CD4-positive, alpha-beta memory T cell (primary cell): ENCODE measurements around the gene HAPLN1. TPM values are rescaled to one million over a fixed set of nuclear protein-coding genes. Genes with fewer than 3 reads are reported as not detected.
"Not testable (repeated sequence)": the region's sequence is repeated elsewhere in the genome, so short reads cannot be mapped to it uniquely, and the experiment has no call there.

ENCODE experiments used
- CTCF ChIA-PET: fragments of 350-600 bp; sonication (Branson Sonifier 250); formaldehyde crosslinking; loops from one replicate; lab custom pipeline; 2021; ENCODE audit warnings: inconsistent platforms; ENCODE audit not compliant: partially characterized antibody; lab: Charles Lee
- POLR2A ChIA-PET: fragments of 350-600 bp; sonication (Branson Sonifier 250); formaldehyde crosslinking; loops from one replicate; lab custom pipeline; 2021; ENCODE audit not compliant: partially characterized antibody; lab: Charles Lee
- DNase-seq, 5 donors: peaks; one replicate each; pipeline versions ENCODE4 v3.0.0 to v3.0.0-alpha.2; 2020 to 2022; ENCODE audit warnings: mixed read lengths in 1 of 5
- H3K27ac ChIP-seq: one replicate; pipeline ENCODE4 v1.7.0; 2013; ENCODE audit warnings: low read depth, low read length
- H3K27me3 ChIP-seq: 2 replicates; pipeline ENCODE4 v1.7.0; 2013; ENCODE audit warnings: mild to moderate bottlenecking, low read length, moderate library complexity; ENCODE audit not compliant: insufficient read depth
- H3K36me3 ChIP-seq: 2 replicates; pipeline ENCODE4 v1.7.0; 2013; ENCODE audit warnings: mild to moderate bottlenecking, low read length, moderate library complexity; ENCODE audit not compliant: insufficient read depth
- H3K4me1 ChIP-seq: 2 replicates; pipeline ENCODE4 v1.7.0; 2013; ENCODE audit warnings: mild to moderate bottlenecking, low read length, moderate library complexity; ENCODE audit not compliant: insufficient read depth
- H3K4me3 ChIP-seq, 2 donors: one replicate each; pipeline ENCODE4 v1.7.0; 2013; ENCODE audit warnings: low read length in 2 of 2, mild to moderate bottlenecking in 1 of 2
- H3K9me3 ChIP-seq, 2 donors: one replicate each; pipeline ENCODE4 v1.7.0; 2013; ENCODE audit warnings: low read length in 2 of 2, control low read depth in 1 of 2; ENCODE audit not compliant: control insufficient read depth in 1 of 2
- H3K27ac Mint-ChIP-seq, 7 donors: one replicate each; pipeline ENCODE4 v1.8.0; 2020 to 2021; ENCODE audit warnings: mixed read lengths in 7 of 7, mild to moderate bottlenecking in 6 of 7, inconsistent platforms in 3 of 7, moderate library complexity in 3 of 7
- H3K27me3 Mint-ChIP-seq, 2 donors: one replicate each; pipeline ENCODE4 v1.8.0; 2020 to 2021; ENCODE audit warnings: mixed read lengths in 2 of 2
- H3K36me3 Mint-ChIP-seq, 2 donors: one replicate each; pipeline ENCODE4 v1.8.0; 2020 to 2021; ENCODE audit warnings: mixed read lengths in 2 of 2, inconsistent platforms in 1 of 2, mild to moderate bottlenecking in 1 of 2
- H3K4me1 Mint-ChIP-seq, 4 donors: one replicate each; pipeline ENCODE4 v1.8.0; 2020 to 2021; ENCODE audit warnings: mixed read lengths in 4 of 4, mild to moderate bottlenecking in 1 of 4
- H3K4me3 Mint-ChIP-seq, 8 donors: one replicate each; pipeline ENCODE4 v1.8.0; 2020 to 2021; ENCODE audit warnings: mixed read lengths in 8 of 8, mild to moderate bottlenecking in 7 of 8, moderate library complexity in 6 of 8, inconsistent platforms in 3 of 8
- H3K9me3 Mint-ChIP-seq, 8 donors: one replicate each; pipeline ENCODE4 v1.8.0; 2020 to 2021; ENCODE audit warnings: mixed read lengths in 8 of 8, mild to moderate bottlenecking in 5 of 8, inconsistent platforms in 3 of 8, moderate library complexity in 1 of 8
- intact Hi-C: fragments of 100-400 bp; cut with micrococcal nuclease; formaldehyde crosslinking; loops from one replicate; pipeline ENCODE4 v1.15.1; 2023
- polyA plus RNA-seq, 2 donors: library from polyadenylated mRNA; unstranded; fragments of 300-500 nt; fragmentation: Illumina TruSeq; gene quantifications; one replicate each; pipeline ENCODE4 v1.2.3, GENCODE V29; 2021
- total RNA-seq, 2 experiments: library from RNA; stranded (reverse); gene quantifications; one replicate each; pipeline ENCODE4 v1.2.3, GENCODE V29; 2021

HAPLN1 gene
- total and polyA plus RNA-seq, 4 experiments from 2014 or later, result not detected

GRCh38 chr5:83745816-83746215 lies 25.2 kb upstream of the HAPLN1 start:
- Mint-ChIP-seq H3K27me3 (peaks cover 0 to 2% of the 10 kb centered on the region in 2 donors), H3K36me3 (no peaks in the 10 kb centered on the region), H3K9me3 (peaks cover 0 to 20% (median 8%) of the 10 kb centered on the region in 8 donors), H3K4me3 (no peak overlapping the region), H3K27ac (no peak overlapping the region), H3K4me1 (no peaks in the 10 kb centered on the region)
- POLR2A ChIA-PET, result no interaction called here
- no peaks in the 10 kb centered on the region for H3K9me3 ChIP-seq
- no peak overlapping the region for H3K27ac ChIP-seq
- no peaks in the 10 kb centered on the region for H3K36me3 ChIP-seq
- H3K4me1 ChIP-seq, result no peaks in the 10 kb centered on the region
- CTCF ChIA-PET, result no interaction called here
- no peak for DNase-seq
- H3K27me3 ChIP-seq, result no peaks in the 10 kb centered on the region
- no peak overlapping the region for H3K4me3 ChIP-seq
- intact Hi-C loops, result no loop called here

DNA sequence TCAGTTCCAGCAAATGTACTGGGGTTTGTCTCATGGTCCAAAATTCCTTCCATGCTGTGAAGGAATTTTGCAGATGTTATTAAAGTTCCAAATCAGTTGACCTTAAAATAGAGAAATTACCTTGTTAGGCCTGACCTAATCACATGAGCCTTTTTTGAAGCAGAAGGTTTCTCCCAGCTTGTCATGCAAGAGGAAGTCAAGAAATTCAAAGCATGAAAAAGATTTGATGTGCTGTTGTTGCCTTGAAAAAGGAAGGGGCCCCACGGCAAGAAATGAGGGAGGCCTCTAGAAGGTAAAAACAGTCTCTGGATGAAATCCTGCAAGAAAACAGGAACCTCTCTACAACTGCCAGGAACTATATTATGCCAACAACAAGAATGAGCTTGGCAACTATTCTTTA lies 24.2 kb upstream of the HAPLN1 start:
- no peaks in the 10 kb centered on the region for H3K27me3 ChIP-seq
- CTCF ChIA-PET, result interaction anchor here (0.6 to 0.9 kb wide), 2 partner anchors 14 to 34 kb away, joined by 3 read pairs; no protein-coding TSS in a partner anchor
- H3K4me3 ChIP-seq, result no peak overlapping the region
- Mint-ChIP-seq H3K4me1 (no peaks in the 10 kb centered on the region), H3K4me3 (no peak overlapping the region), H3K27ac (no peak overlapping the region), H3K9me3 (peaks cover 0 to 13% (median 7%) of the 10 kb centered on the region in 8 donors), H3K27me3 (peaks cover 0 to 2% of the 10 kb centered on the region in 2 donors), H3K36me3 (no peaks in the 10 kb centered on the region)
- no peak for DNase-seq
- H3K4me1 ChIP-seq, result no peaks in the 10 kb centered on the region
- POLR2A ChIA-PET, result no interaction called here
- H3K36me3 ChIP-seq, result no peaks in the 10 kb centered on the region
- H3K9me3 ChIP-seq, result no peaks in the 10 kb centered on the region
- intact Hi-C loops, result no loop called here
- no peak overlapping the region for H3K27ac ChIP-seq

DNA sequence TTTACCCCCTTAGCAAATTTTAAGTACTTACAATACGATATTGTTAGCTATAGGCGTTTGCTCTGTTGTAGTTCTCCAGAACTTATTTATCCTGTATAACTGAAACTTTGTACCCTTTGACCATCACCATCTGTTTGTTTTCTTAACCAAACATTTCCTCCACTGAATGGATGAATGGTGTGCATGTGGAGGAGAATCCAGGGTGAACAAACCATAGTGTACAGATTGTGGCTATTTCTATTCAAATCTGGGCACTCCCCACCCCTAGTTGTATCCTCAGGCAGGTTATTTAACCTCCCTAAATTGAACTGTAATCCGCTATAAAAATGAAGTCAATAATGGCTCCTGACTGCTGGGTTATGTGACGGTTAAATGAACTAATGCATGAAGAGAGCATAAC lies 21.4 kb upstream of the HAPLN1 start:
- Mint-ChIP-seq H3K36me3 (no peaks in the 10 kb centered on the region), H3K27me3 (peaks cover 0 to 2% of the 10 kb centered on the region in 2 donors), H3K27ac (no peak overlapping the region), H3K4me1 (no peaks in the 10 kb centered on the region), H3K9me3 (peaks cover 0 to 3% (median 0%) of the 10 kb centered on the region in 8 donors), H3K4me3 (no peak overlapping the region)
- H3K9me3 ChIP-seq, result no peaks in the 10 kb centered on the region
- H3K4me3 ChIP-seq, result no peak overlapping the region
- ChIA-PET CTCF (interaction anchor here (0.8 kb wide), 1 partner anchor 10 kb away, joined by 3 read pairs; no protein-coding TSS in a partner anchor), POLR2A (no interaction called here)
- H3K4me1 ChIP-seq, result no peaks in the 10 kb centered on the region
- H3K27me3 ChIP-seq, result no peaks in the 10 kb centered on the region
- intact Hi-C loops, result no loop called here
- H3K27ac ChIP-seq, result no peak overlapping the region
- no peak for DNase-seq
- H3K36me3 ChIP-seq, result no peaks in the 10 kb centered on the region

DNA sequence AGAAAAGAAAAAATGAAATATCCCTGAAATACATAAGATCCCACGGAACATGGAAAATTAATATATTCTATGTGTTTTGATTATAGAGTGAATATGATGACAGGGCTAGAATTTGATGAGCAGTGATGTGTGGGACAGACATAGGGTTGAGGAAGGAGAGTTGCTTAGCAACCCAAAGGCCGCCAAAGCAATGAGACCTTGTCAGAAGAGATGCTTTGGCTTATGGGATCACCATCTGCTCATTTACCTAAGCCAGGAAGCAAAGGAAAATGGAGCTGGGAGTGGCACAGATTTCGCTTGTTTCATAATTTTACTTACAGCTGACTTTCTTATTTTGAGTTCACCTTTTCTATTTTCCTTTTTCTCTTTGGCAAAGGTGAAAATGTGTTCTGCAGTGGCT lies 20.9 kb upstream of the HAPLN1 start:
- POLR2A ChIA-PET, result no interaction called here
- Mint-ChIP-seq H3K36me3 (no peaks in the 10 kb centered on the region), H3K9me3 (peaks cover 0 to 3% (median 0%) of the 10 kb centered on the region in 8 donors), H3K4me3 (no peak overlapping the region), H3K4me1 (no peaks in the 10 kb centered on the region), H3K27me3 (peaks cover 0 to 2% of the 10 kb centered on the region in 2 donors), H3K27ac (no peak overlapping the region)
- Histone ChIP-seq H3K36me3 (no peaks in the 10 kb centered on the region), H3K4me3 (no peak overlapping the region), H3K9me3 (no peaks in the 10 kb centered on the region), H3K27me3 (no peaks in the 10 kb centered on the region), H3K4me1 (no peaks in the 10 kb centered on the region), H3K27ac (no peak overlapping the region)
- no peak for DNase-seq
- intact Hi-C loops, result no loop called here
- CTCF ChIA-PET, result interaction anchor here (0.8 kb wide), 1 partner anchor 10 kb away, joined by 3 read pairs; no protein-coding TSS in a partner anchor

GRCh38 chr5:83740741-83741140 lies 20.1 kb upstream of the HAPLN1 start:
- Mint-ChIP-seq H3K9me3 (peaks cover 0 to 3% (median 0%) of the 10 kb centered on the region in 8 donors), H3K4me3 (no peak overlapping the region), H3K27me3 (peaks cover 0 to 2% of the 10 kb centered on the region in 2 donors), H3K4me1 (no peaks in the 10 kb centered on the region), H3K27ac (no peak overlapping the region), H3K36me3 (no peaks in the 10 kb centered on the region)
- ChIA-PET CTCF (no interaction called here), POLR2A (no interaction called here)
- Histone ChIP-seq H3K9me3 (no peaks in the 10 kb centered on the region), H3K36me3 (no peaks in the 10 kb centered on the region), H3K27ac (no peak overlapping the region), H3K4me1 (no peaks in the 10 kb centered on the region), H3K27me3 (no peaks in the 10 kb centered on the region), H3K4me3 (no peak overlapping the region)
- no peak for DNase-seq
- intact Hi-C loops, result no loop called here

DNA sequence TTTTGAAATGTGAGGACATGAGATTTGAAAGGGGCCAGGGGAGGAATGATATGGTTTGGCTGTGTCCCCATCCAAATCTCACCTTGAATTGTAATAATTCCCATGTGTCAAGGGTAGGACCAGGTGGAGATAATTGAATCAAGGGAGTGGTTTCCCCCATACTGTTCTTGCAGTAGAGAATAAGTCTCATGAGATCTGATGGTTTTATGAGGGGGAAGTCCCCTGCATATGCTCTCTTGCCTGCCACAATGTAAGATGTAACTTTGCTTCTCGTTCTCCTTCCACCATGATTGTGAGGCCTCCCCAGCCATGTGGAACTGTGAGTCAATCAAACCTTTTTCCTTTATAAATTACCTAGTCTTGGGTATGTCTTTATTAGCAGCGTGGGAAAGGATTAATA lies 15.5 kb upstream of the HAPLN1 start:
- H3K36me3 ChIP-seq, intact Hi-C loops, H3K27ac ChIP-seq, H3K36me3 Mint-ChIP-seq, H3K9me3 Mint-ChIP-seq, H3K27ac Mint-ChIP-seq, POLR2A ChIA-PET, DNase-seq, H3K9me3 ChIP-seq, H3K27me3 ChIP-seq, H3K4me1 Mint-ChIP-seq, H3K4me1 ChIP-seq, H3K4me3 Mint-ChIP-seq, H3K4me3 ChIP-seq, H3K27me3 Mint-ChIP-seq: not testable (repeated sequence)
- CTCF ChIA-PET, result interaction anchor here (1.0 kb wide), 1 partner anchor 32 kb away, joined by 3 read pairs; no protein-coding TSS in a partner anchor

DNA sequence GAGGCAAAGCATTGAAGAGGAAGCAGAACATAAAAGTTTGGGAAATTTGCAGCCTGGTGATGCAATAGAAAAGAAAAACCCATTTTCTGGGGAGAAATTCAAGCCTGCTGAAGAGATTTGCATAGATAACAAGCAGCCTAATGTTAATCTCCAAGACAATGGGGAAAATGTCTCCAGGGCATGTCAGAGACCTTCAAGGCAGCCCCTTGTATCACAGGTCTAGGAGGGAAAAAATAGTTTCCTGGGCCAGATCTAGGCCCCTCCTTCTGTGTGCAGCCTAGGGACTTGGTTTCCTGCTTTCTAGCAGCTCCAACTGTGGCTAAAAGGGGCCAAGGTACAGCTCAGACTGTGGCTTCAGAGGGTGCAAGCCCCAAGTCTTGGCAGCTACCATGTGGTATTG lies 14.4 kb upstream of the HAPLN1 start:
- DNase-seq, CTCF ChIA-PET, intact Hi-C loops, H3K4me1 Mint-ChIP-seq, H3K4me3 Mint-ChIP-seq, H3K27ac ChIP-seq, H3K27me3 ChIP-seq, H3K9me3 Mint-ChIP-seq, POLR2A ChIA-PET, H3K36me3 Mint-ChIP-seq, H3K4me1 ChIP-seq, H3K27ac Mint-ChIP-seq, H3K9me3 ChIP-seq, H3K36me3 ChIP-seq, H3K4me3 ChIP-seq, H3K27me3 Mint-ChIP-seq: not testable (repeated sequence)
